ENCODE data around the gene KCNMA1. TPM values are rescaled to one million over a fixed set of nuclear protein-coding genes. Genes with fewer than 3 reads are reported as not detected.

KCNMA1 gene
- polyA plus RNA-seq, 1 experiment: 21.4 TPM

GRCh38 chr10:77263700-77264099 is 373.9 kb downstream of the KCNMA1 start:
- Histone ChIP-seq H3K27me3 (ENCODE audit: control insufficient read depth, insufficient read depth, low read length) (no peaks in the 10 kb centered on the region), H3K36me3 (ENCODE audit: control insufficient read depth, insufficient read depth, low read length) (no peaks in the 10 kb centered on the region), H3K4me3 (ENCODE audit: low read depth, low read length) (no peak overlapping the region)
- DNase-seq (ENCODE audit: low read depth): no peak
- ChIA-PET CTCF (interaction anchor here (0.8 to 1.6 kb wide), 5 partner anchors 9 to 1227 kb away, joined by 3 to 4 read pairs (median 3); no protein-coding TSS in a partner anchor), POLR2A (no interaction called here)
- no peak for TF ChIP-seq CTCF (IDR thresholded peaks at IDR 0.05; ENCODE audit: insufficient read depth, low read depth, low read length)

- no peak for TF ChIP-seq CTCF (IDR thresholded peaks at IDR 0.05; ENCODE audit: insufficient read depth, low read depth, low read length)
- Histone ChIP-seq H3K4me3 (ENCODE audit: low read depth, low read length) (no peak overlapping the region), H3K27me3 (ENCODE audit: control insufficient read depth, insufficient read depth, low read length) (no peaks in the 10 kb centered on the region), H3K36me3 (ENCODE audit: control insufficient read depth, insufficient read depth, low read length) (no peaks in the 10 kb centered on the region)
- ChIA-PET CTCF (no interaction called here), POLR2A (no interaction called here)
- DNase-seq (ENCODE audit: low read depth): no peak
Observed at GRCh38 chr10:77261146-77261545, 376.5 kb downstream of the KCNMA1 start.

- no peak overlapping the region for H3K4me3 ChIP-seq (ENCODE audit: low read depth, low read length)
- no peaks in the 10 kb centered on the region for H3K27me3 ChIP-seq (ENCODE audit: control insufficient read depth, insufficient read depth, low read length)
- TF ChIP-seq CTCF (IDR thresholded peaks at IDR 0.05; ENCODE audit: insufficient read depth, low read depth, low read length): no peak
- ChIA-PET CTCF (no interaction called here), POLR2A (no interaction called here)
- no peaks in the 10 kb centered on the region for H3K36me3 ChIP-seq (ENCODE audit: control insufficient read depth, insufficient read depth, low read length)
- DNase-seq (ENCODE audit: low read depth): no peak
Observed at GRCh38 chr10:77259171-77259874, 378.3 kb downstream of the KCNMA1 start.

- H3K36me3 ChIP-seq (ENCODE audit: control insufficient read depth, insufficient read depth, low read length): no peaks in the 10 kb centered on the region
- ChIA-PET POLR2A (no interaction called here), CTCF (interaction anchor here (0.8 to 1.1 kb wide), 3 partner anchors 18 to 97 kb away, joined by 3 to 4 read pairs (median 3); no protein-coding TSS in a partner anchor)
- DNase-seq (ENCODE audit: low read depth): no peak
- no peak overlapping the region for H3K4me3 ChIP-seq (ENCODE audit: low read depth, low read length)
- no peak for TF ChIP-seq CTCF (IDR thresholded peaks at IDR 0.05; ENCODE audit: insufficient read depth, low read depth, low read length)
- no peaks in the 10 kb centered on the region for H3K27me3 ChIP-seq (ENCODE audit: control insufficient read depth, insufficient read depth, low read length)
Observed at GRCh38 chr10:77256346-77256745, 381.3 kb downstream of the KCNMA1 start.

- TF ChIP-seq CTCF (IDR thresholded peaks at IDR 0.05; ENCODE audit: insufficient read depth, low read depth, low read length): no peak
- ChIA-PET CTCF (interaction anchor here (0.5 to 1.8 kb wide), 6 partner anchors 21 to 593 kb away, joined by 3 to 10 read pairs (median 4); no protein-coding TSS in a partner anchor), POLR2A (no interaction called here)
Observed at GRCh38 chr10:77253556-77254064, 384.0 kb downstream of the KCNMA1 start.

More at GRCh38 chr10:77253556-77254064, 384.0 kb downstream of the KCNMA1 start:
- no peaks in the 10 kb centered on the region for H3K36me3 ChIP-seq (ENCODE audit: control insufficient read depth, insufficient read depth, low read length)
- no peaks in the 10 kb centered on the region for H3K27me3 ChIP-seq (ENCODE audit: control insufficient read depth, insufficient read depth, low read length)
- H3K4me3 ChIP-seq (ENCODE audit: low read depth, low read length): no peak overlapping the region
- no peak for DNase-seq (ENCODE audit: low read depth)
